ENCODE measurements around the gene LRRC10B. TPM values are rescaled to one million over a fixed set of nuclear protein-coding genes. Genes with fewer than 3 reads are reported as not detected.

Gene LRRC10B
- total RNA-seq, 2 experiments from 2014 or later = not detected

GRCh38 chr11:61540528-61540927 is 32.0 kb downstream of the LRRC10B start:
- Mint-ChIP-seq H3K9me3 (no peaks in the 10 kb centered on the region), H3K36me3 (ENCODE audit: low read depth) (no peaks in the 10 kb centered on the region), H3K4me3 (no peak overlapping the region), H3K4me1 (ENCODE audit: low read depth) (no peaks in the 10 kb centered on the region), H3K27ac (no peak overlapping the region), H3K27me3 (peaks cover 20% of the 10 kb centered on the region)
- H3K27ac ChIP-seq (ENCODE audit: low read depth in 1 of 2, low read length in 2 of 2) = no peak overlapping the region
- no peak for TF ChIP-seq CTCF (IDR thresholded peaks at IDR 0.05)
- H3K9me3 ChIP-seq (ENCODE audit: control insufficient read depth in 1 of 2, insufficient read depth in 1 of 2, low read length in 2 of 2) = peaks cover 0 to 5% of the 10 kb centered on the region in 2 experiments
- peaks cover 5 to 9% of the 10 kb centered on the region in 2 experiments for H3K27me3 ChIP-seq (ENCODE audit: control insufficient read depth in 1 of 2, insufficient read depth in 2 of 2, low read length in 2 of 2)
- H3K4me3 ChIP-seq (ENCODE audit: low read length) = no peak overlapping the region
- ChIA-PET POLR2A (no interaction called here), CTCF (no interaction called here)
- ATAC-seq (ENCODE audit: poor library complexity) (no peak), DNase-seq (no peak)
- no peaks in the 10 kb centered on the region for H3K4me1 ChIP-seq (ENCODE audit: insufficient read depth, low read length)
- intact Hi-C loops (cut with DNase I, micrococcal nuclease) = no loop called here
- no peaks in the 10 kb centered on the region for H3K36me3 ChIP-seq (ENCODE audit: insufficient read depth, low read length)

- H3K27ac ChIP-seq (ENCODE audit: low read depth in 1 of 2, low read length in 2 of 2) = no peak overlapping the region
- H3K27me3 ChIP-seq (ENCODE audit: control insufficient read depth in 1 of 2, insufficient read depth in 2 of 2, low read length in 2 of 2) = peaks cover 5 to 10% of the 10 kb centered on the region in 2 experiments
- ATAC-seq (ENCODE audit: poor library complexity) = no peak
- intact Hi-C loops (cut with DNase I, micrococcal nuclease) = no loop called here
- no peak for TF ChIP-seq CTCF (IDR thresholded peaks at IDR 0.05)
- no peak for DNase-seq
- peaks cover 0 to 8% of the 10 kb centered on the region in 2 experiments for H3K9me3 ChIP-seq (ENCODE audit: control insufficient read depth in 1 of 2, insufficient read depth in 1 of 2, low read length in 2 of 2)
- no peaks in the 10 kb centered on the region for H3K9me3 Mint-ChIP-seq
- no peaks in the 10 kb centered on the region for H3K4me1 Mint-ChIP-seq (ENCODE audit: low read depth)
- ChIA-PET CTCF (no interaction called here), POLR2A (no interaction called here)
- no peak overlapping the region for H3K4me3 ChIP-seq (ENCODE audit: low read length)
- peaks cover 16% of the 10 kb centered on the region for H3K27me3 Mint-ChIP-seq
- no peaks in the 10 kb centered on the region for H3K36me3 ChIP-seq (ENCODE audit: insufficient read depth, low read length)
- H3K36me3 Mint-ChIP-seq (ENCODE audit: low read depth) = no peaks in the 10 kb centered on the region
- H3K4me1 ChIP-seq (ENCODE audit: insufficient read depth, low read length) = no peaks in the 10 kb centered on the region
- H3K27ac Mint-ChIP-seq = no peak overlapping the region
- H3K4me3 Mint-ChIP-seq = no peak overlapping the region
These were observed 33.0 kb downstream of the LRRC10B start for GRCh38 chr11:61541598-61541997.

GRCh38 chr11:61542024-61542461 is 33.5 kb downstream of the LRRC10B start:
- H3K4me1 Mint-ChIP-seq (ENCODE audit: low read depth) = no peaks in the 10 kb centered on the region
- no peak overlapping the region for H3K4me3 Mint-ChIP-seq
- H3K27me3 Mint-ChIP-seq = peaks cover 18% of the 10 kb centered on the region
- no peak overlapping the region for H3K27ac Mint-ChIP-seq
- H3K4me1 ChIP-seq (ENCODE audit: insufficient read depth, low read length) = no peaks in the 10 kb centered on the region
- H3K9me3 Mint-ChIP-seq = no peaks in the 10 kb centered on the region
- H3K36me3 ChIP-seq (ENCODE audit: insufficient read depth, low read length) = no peaks in the 10 kb centered on the region
- H3K27me3 ChIP-seq (ENCODE audit: control insufficient read depth in 1 of 2, insufficient read depth in 2 of 2, low read length in 2 of 2) = peaks cover 5 to 10% of the 10 kb centered on the region in 2 experiments
- no peak for TF ChIP-seq CTCF (IDR thresholded peaks at IDR 0.05)
- H3K4me3 ChIP-seq (ENCODE audit: low read length) = no peak overlapping the region
- no peaks in the 10 kb centered on the region for H3K36me3 Mint-ChIP-seq (ENCODE audit: low read depth)
- ChIA-PET CTCF (no interaction called here), POLR2A (no interaction called here)
- no peak overlapping the region for H3K27ac ChIP-seq (ENCODE audit: low read depth in 1 of 2, low read length in 2 of 2)
- H3K9me3 ChIP-seq (ENCODE audit: control insufficient read depth in 1 of 2, insufficient read depth in 1 of 2, low read length in 2 of 2) = peaks cover 0 to 8% of the 10 kb centered on the region in 2 experiments
- no peak for ATAC-seq (ENCODE audit: poor library complexity)
- no peak for DNase-seq
- intact Hi-C loops (cut with DNase I, micrococcal nuclease) = no loop called here

All from CD4-positive, alpha-beta T cell (primary cell).